ENCODE measurements around the gene TLE4. TPM values are rescaled to one million over a fixed set of nuclear protein-coding genes. Genes with fewer than 3 reads are reported as not detected.

Gene TLE4
- total and polyA plus RNA-seq, 2 of the 13 experiments (the other 11 are each of a cell fraction or from before 2014, with no cell fraction given) = 2.0 to 2.3 TPM

GRCh38 chr9:79692857-79693571 lies 121.2 kb downstream of the TLE4 start:
- intact Hi-C loops (cut with micrococcal nuclease; ENCODE audit: unreplicated experiment) = no loop called here
- ChIA-PET POLR2A (no interaction called here), CTCF (ENCODE audit: low intra/inter-chr PET ratio, low total read pairs) (no interaction called here)
- H4K20me1 ChIP-seq (ENCODE audit: insufficient read depth, low read length) = no peaks in the 10 kb centered on the region
- no peaks in the 10 kb centered on the region for H3K4me1 ChIP-seq (ENCODE audit: insufficient read depth, low read length)
- no TSS peak for BruUV-seq (replicated peaks)
- in situ Hi-C loops (cut with HindIII; ENCODE audit: extremely low pct_ligation_motif_present, low pct_unique_long_range_greater_than_20kb) = no loop called here
- 43% methylated on average over 7 of the region's 7 CpGs for WGBS (ENCODE audit: low lambda C conversion rate)
- peaks cover 36% of the 10 kb centered on the region for H3K9me3 ChIP-seq (ENCODE audit: low read length)
- no peaks in the 10 kb centered on the region for H3K36me3 ChIP-seq (replicated peaks in 1 of 2; ENCODE audit: control insufficient read depth in 1 of 2, insufficient read depth in 2 of 2, low read length in 2 of 2)
- H3K4me2 ChIP-seq (ENCODE audit: low read depth, low read length) = no peak overlapping the region
- no peaks in the 10 kb centered on the region for H3K79me2 ChIP-seq (ENCODE audit: insufficient read depth, low read length)
- no peak for ATAC-seq
- no peak overlapping the region for H2AFZ ChIP-seq (ENCODE audit: low read length)
- FAIRE-seq = no peak
- no peak for DNase-seq (ENCODE audit: low spot score)
- no peak overlapping the region for H3K9ac ChIP-seq (ENCODE audit: insufficient read depth, low read depth, low read length)
- TF ChIP-seq ZFP91 (CRISPR knock-in tag; IDR thresholded peaks at IDR 0.05; ENCODE audit: borderline replicate concordance) (no peak), ZNF704 (CRISPR knock-in tag; IDR thresholded peaks at IDR 0.05; ENCODE audit: borderline replicate concordance) (no peak)
- H3K4me3 ChIP-seq (replicated peaks in 1 of 3; ENCODE audit: insufficient read depth in 1 of 3, low read depth in 2 of 3, low read length in 3 of 3) = no peak overlapping the region
- no peak overlapping the region for H3K27ac ChIP-seq (ENCODE audit: extremely low read length, insufficient read depth, low read length)
- no peaks in the 10 kb centered on the region for H3K27me3 ChIP-seq (ENCODE audit: control insufficient read depth in 1 of 2, insufficient read depth in 2 of 2, low read length in 2 of 2)

- FAIRE-seq (no peak), ATAC-seq (no peak), DNase-seq (ENCODE audit: low spot score) (no peak)
- Histone ChIP-seq H3K9ac (ENCODE audit: insufficient read depth, low read depth, low read length) (no peak overlapping the region), H3K4me3 (replicated peaks in 1 of 3; ENCODE audit: insufficient read depth in 1 of 3, low read depth in 2 of 3, low read length in 3 of 3) (no peak overlapping the region), H3K27ac (ENCODE audit: extremely low read length, insufficient read depth, low read length) (no peak overlapping the region), H4K20me1 (ENCODE audit: insufficient read depth, low read length) (no peaks in the 10 kb centered on the region), H3K79me2 (ENCODE audit: insufficient read depth, low read length) (no peaks in the 10 kb centered on the region), H3K36me3 (replicated peaks in 1 of 2; ENCODE audit: control insufficient read depth in 1 of 2, insufficient read depth in 2 of 2, low read length in 2 of 2) (no peaks in the 10 kb centered on the region), H3K9me3 (ENCODE audit: low read length) (peaks cover 33% of the 10 kb centered on the region), H3K4me2 (ENCODE audit: low read depth, low read length) (no peak overlapping the region), H2AFZ (ENCODE audit: low read length) (no peak overlapping the region), H3K4me1 (ENCODE audit: insufficient read depth, low read length) (no peaks in the 10 kb centered on the region), H3K27me3 (ENCODE audit: control insufficient read depth in 1 of 2, insufficient read depth in 2 of 2, low read length in 2 of 2) (no peaks in the 10 kb centered on the region)
- intact Hi-C loops (cut with micrococcal nuclease; ENCODE audit: unreplicated experiment) = no loop called here
- CTCF ChIA-PET (ENCODE audit: low intra/inter-chr PET ratio, low total read pairs) = no interaction called here
- 76% methylated on average over 5 of the region's 5 CpGs for WGBS (ENCODE audit: low lambda C conversion rate)
- in situ Hi-C loops (cut with HindIII; ENCODE audit: extremely low pct_ligation_motif_present, low pct_unique_long_range_greater_than_20kb) = no loop called here
- POLR2A ChIA-PET = no interaction called here
- BruUV-seq (replicated peaks) = no TSS peak
- TF ChIP-seq CC2D1A (CRISPR knock-in tag; IDR thresholded peaks at IDR 0.05) (no peak), MLXIP (CRISPR knock-in tag; IDR thresholded peaks at IDR 0.05; ENCODE audit: borderline replicate concordance) (no peak), ZKSCAN5 (CRISPR knock-in tag; IDR thresholded peaks at IDR 0.05) (no peak)
These were observed 122.0 kb downstream of the TLE4 start for GRCh38 chr9:79693750-79694149.

Measured in HepG2 (cell line).